ENCODE results near the gene SKAP1. TPM values are rescaled to one million over a fixed set of nuclear protein-coding genes. Genes with fewer than 3 reads are reported as not detected.

Gene SKAP1
- total RNA-seq, 4 donors from 2014 or later, result 0.93 to 1.9 (median 1.1) TPM; not detected in 1

DNA sequence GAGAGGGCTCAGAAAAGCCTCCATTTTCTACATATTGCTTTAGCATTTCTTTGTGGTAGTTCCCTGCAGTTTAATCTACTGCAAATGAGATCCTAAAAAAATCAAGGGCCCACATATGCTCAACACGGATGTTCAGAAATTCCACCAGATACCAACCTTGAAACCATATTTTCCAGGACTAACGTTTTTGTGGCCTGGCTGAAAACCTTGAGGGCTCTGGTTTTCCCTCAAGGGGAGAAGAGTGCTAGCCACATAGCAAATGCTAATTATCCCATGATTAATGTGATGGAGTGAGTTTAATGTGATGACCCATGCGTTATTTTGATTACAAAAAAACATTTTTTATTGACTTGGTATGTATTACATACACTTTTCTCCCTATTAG is 253.6 kb downstream of the SKAP1 start:
- no peak for DNase-seq (ENCODE audit: low spot score)

DNA sequence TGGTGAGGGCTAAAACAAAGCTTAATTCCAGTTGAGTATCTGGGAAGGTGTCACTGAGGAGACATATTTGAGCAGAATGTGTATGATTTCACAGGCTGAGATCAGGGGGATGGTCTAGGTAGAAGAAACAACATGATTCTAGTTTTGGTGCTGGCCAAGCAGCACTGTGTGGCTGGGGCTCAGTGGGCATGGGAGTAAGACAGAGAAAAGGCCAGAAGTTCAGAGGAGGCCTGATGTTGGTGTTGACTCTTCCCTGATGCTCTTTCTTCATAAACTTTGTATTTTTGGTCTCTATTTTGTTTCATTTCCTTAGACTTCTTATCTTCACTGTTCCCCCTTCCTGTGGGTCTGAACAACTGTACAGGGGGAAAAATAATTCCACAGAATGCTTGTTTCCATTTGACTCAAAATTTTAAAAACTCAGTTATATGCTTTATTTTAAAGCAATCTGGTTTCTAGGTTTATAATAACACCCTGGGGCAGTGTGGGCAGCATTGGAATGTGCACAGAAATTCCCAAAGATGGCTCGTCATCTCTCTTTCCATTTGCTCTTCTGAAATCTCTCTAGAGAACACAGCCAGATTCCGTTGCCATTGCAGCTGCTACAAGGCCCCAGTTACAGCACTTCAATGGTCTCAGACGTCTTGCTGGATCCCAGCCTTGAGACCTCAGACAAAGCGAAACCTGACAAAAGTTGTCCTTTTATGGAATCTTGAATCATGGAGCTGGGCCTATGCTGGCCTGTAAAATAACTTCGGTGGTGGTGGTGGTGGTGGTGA is 254.1 kb downstream of the SKAP1 start:
- DNase-seq (ENCODE audit: low spot score) (no peak), ATAC-seq (ENCODE audit: low FRiP score) (no peak)
- TF ChIP-seq, protein P1, sequence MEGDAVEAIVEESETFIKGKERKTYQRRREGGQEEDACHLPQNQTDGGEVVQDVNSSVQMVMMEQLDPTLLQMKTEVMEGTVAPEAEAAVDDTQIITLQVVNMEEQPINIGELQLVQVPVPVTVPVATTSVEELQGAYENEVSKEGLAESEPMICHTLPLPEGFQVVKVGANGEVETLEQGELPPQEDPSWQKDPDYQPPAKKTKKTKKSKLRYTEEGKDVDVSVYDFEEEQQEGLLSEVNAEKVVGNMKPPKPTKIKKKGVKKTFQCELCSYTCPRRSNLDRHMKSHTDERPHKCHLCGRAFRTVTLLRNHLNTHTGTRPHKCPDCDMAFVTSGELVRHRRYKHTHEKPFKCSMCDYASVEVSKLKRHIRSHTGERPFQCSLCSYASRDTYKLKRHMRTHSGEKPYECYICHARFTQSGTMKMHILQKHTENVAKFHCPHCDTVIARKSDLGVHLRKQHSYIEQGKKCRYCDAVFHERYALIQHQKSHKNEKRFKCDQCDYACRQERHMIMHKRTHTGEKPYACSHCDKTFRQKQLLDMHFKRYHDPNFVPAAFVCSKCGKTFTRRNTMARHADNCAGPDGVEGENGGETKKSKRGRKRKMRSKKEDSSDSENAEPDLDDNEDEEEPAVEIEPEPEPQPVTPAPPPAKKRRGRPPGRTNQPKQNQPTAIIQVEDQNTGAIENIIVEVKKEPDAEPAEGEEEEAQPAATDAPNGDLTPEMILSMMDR (IDR thresholded peaks at IDR 0.05), result no peak

More for the DNA sequence above, 253.6 kb downstream of the SKAP1 start:
- no peak for ATAC-seq (ENCODE audit: low FRiP score)
- TF ChIP-seq, protein P1 (IDR thresholded peaks at IDR 0.05), result no peak

DNA sequence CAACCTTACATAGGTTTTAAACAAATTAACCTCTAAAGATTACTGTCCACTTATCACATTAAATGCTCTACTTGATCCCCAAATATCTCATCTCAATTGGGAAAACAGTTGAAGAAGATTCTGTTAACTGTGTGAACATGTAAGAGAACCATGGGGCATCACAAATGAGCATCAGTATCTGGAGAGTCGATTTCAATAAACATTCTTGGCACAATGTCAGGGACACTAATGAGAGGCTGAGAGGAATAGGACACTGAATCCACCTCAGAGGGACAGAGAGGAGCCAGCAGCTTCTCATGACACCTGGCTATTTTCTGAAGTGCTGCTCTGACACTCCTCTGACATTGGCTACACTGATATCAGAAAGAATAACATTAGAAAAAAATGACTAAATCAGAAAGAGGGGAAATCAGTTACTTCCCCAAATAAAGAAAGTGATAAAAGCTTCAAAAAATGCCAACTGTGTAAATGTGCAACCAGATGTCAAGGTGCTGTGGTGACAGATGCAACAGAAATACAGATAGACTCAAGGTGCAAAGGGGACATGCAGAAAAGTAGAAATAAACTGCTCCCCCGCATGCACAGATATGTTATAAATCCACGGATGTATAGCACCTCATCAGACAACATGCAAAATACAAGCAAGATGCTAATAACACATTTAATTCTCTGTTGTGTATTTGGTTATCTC is 255.0 kb downstream of the SKAP1 start:
- TF ChIP-seq, protein P1 (IDR thresholded peaks at IDR 0.05), result no peak
- no peak for ATAC-seq (ENCODE audit: low FRiP score)
- no peak for DNase-seq (ENCODE audit: low spot score)

DNA sequence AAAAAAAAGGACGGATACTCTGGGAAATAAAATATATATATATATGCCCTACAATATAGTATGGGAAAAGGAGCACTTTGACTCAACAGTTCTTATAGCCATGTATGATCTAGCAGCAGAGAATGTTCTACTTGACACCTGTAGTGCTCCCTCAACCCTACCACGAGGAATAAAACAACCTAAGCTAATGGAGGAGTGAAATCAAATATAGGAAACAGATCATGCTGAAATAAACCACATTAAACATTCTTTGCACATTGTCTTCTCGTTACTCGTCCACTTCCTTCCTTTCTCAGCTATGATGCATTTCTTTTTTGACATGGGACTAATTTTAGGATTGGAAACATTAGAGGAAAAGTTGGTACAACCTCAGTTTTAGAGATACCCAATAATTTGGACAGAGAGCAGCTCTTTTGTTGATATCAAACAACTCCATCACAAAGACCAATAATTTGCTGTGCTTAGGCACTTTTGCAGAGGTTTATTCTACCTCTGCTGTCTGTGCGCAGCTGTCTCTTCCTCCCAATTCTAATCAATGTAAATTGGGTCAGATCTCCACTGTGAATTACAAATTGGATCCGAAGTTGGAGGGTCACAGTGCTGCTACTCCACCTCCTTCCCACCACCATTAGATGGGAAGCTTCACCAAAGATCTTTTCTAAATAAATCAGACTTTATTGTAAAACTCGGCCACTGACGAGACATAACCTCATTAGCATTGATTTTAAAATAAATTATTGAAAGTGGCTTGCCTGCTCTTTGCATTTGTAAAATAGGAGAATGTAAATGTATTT is 256.6 kb downstream of the SKAP1 start:
- ATAC-seq (ENCODE audit: low FRiP score), result no peak
- TF ChIP-seq, protein P1 (IDR thresholded peaks at IDR 0.05), result no peak
- no peak for DNase-seq (ENCODE audit: low spot score)

DNA sequence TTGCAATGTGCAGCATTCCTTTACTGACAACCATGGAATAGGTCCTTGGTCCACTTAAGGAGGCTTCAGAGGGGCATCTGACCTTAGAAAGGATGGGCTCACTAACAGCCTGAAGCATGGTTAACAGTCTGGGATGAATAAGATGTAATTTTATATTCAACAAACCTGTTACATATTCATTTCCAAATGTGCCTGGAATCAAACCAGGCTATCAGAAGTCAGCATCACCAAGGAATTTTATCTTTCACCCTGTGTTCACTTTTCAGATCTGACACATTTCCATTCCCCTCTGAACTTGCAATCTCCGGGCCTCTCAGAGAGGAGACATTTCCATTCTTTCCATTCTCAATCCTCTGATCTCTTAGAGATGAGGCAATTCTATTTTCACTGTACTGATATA is 260.1 kb downstream of the SKAP1 start:
- TF ChIP-seq, protein P1 (IDR thresholded peaks at IDR 0.05), result no peak
- ATAC-seq (ENCODE audit: low FRiP score) (no peak), DNase-seq (ENCODE audit: low spot score) (no peak)

DNA sequence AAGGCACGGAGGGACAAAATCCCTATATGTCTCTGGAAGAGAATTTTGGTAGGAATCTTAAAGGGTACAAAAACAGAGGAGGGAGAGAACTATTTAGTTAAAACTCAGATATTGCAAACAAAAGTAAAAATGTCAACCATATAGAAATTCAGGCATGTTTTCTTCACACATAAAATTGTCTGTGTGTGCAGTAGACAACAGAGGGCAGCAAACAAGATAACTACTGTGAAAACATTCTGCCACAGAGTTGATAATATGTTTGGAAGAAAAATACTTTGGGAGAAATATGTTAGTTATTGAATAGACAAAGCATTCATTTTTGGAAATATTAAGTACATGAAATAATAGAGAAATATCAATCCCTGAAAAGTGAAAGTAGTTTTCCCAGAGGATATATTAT is 266.2 kb downstream of the SKAP1 start:
- TF ChIP-seq, protein P1 (IDR thresholded peaks at IDR 0.05), result no peak
- DNase-seq (ENCODE audit: low spot score), result no peak
- ATAC-seq (ENCODE audit: low FRiP score), result no peak

All from omental fat pad (tissue), 4 donors.